Esophagus squamous epithelium (tissue), 4 donors: ENCODE results near the gene GRSF1.

Experiments
- POLR2A ChIP-seq, 4 donors: fragments of 450-650 bp; IDR thresholded peaks; one replicate each; pipeline ENCODE4 v1.6.1; 2017; ENCODE audit warnings: antibody characterized with exemption in 4 of 4, mild to moderate bottlenecking in 4 of 4, moderate library complexity in 3 of 4
- TF ChIP-seq, protein P1 (sequence below), 6 experiments: fragments of 450-650 bp in 4 of 6; fragments of 200-600 bp in 2 of 6; sonication (generic) in 2 of 6; IDR thresholded peaks; one replicate each; pipeline ENCODE4 v1.5.1; 2016 to 2019; ENCODE audit warnings: antibody characterized with exemption in 6 of 6, mild to moderate bottlenecking in 4 of 6, moderate library complexity in 4 of 6

DNA sequence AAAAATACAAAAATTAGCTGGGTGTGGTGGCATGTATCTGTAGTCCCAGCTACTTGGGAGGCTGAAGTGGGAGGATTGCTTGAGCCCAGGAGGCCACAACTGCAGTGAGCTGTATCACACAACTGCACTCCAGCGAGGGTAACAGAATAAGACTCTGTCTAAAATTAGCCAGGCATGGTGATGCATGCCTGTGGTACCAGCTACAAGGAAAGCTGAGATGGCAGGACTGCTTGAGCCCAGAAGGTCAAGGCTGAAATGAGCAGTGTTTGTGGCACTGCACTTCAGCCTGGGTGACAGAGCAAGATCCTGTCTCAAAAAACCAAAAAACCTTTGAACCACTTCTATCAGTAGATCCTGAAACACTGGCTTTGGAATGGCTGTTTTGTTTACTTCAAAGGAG is 10.2 kb downstream of the GRSF1 start:
- TF ChIP-seq, protein P1, sequence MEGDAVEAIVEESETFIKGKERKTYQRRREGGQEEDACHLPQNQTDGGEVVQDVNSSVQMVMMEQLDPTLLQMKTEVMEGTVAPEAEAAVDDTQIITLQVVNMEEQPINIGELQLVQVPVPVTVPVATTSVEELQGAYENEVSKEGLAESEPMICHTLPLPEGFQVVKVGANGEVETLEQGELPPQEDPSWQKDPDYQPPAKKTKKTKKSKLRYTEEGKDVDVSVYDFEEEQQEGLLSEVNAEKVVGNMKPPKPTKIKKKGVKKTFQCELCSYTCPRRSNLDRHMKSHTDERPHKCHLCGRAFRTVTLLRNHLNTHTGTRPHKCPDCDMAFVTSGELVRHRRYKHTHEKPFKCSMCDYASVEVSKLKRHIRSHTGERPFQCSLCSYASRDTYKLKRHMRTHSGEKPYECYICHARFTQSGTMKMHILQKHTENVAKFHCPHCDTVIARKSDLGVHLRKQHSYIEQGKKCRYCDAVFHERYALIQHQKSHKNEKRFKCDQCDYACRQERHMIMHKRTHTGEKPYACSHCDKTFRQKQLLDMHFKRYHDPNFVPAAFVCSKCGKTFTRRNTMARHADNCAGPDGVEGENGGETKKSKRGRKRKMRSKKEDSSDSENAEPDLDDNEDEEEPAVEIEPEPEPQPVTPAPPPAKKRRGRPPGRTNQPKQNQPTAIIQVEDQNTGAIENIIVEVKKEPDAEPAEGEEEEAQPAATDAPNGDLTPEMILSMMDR (IDR thresholded peaks at IDR 0.05): no peak
- TF ChIP-seq POLR2A (IDR thresholded peaks at IDR 0.05): no peak
